Sigmoid colon (tissue), 3 donors: ENCODE results near the gene ABCF3.

Source experiments
- CTCF ChIP-seq, 4 experiments: fragments of 450-650 bp in 3 of 4; fragments of 200-600 bp in 1 of 4; IDR thresholded peaks; one replicate each; pipeline ENCODE4 v1.5.1; 2016 to 2019; ENCODE audit warnings: antibody characterized with exemption in 4 of 4, mild to moderate bottlenecking in 3 of 4, moderate library complexity in 2 of 4
- POLR2A ChIP-seq, 2 donors: fragments of 450-650 bp; IDR thresholded peaks; one replicate each; pipeline ENCODE4 v1.6.1; 2016; ENCODE audit warnings: antibody characterized with exemption in 2 of 2, mild to moderate bottlenecking in 2 of 2, moderate library complexity in 2 of 2

- no peak for TF ChIP-seq POLR2A (IDR thresholded peaks at IDR 0.05)
- TF ChIP-seq CTCF (IDR thresholded peaks at IDR 0.05): no peak
Observed at GRCh38 chr3:184188080-184188479, 2.1 kb downstream of the ABCF3 start.
